Caki2 (cell line): Measurements from ENCODE around the gene GRIK4. TPM values are rescaled to one million over a fixed set of nuclear protein-coding genes. Genes with fewer than 3 reads are reported as not detected.

Experiments used
- DNase-seq: peaks from one replicate; pipeline ENCODE4 v3.0.0-alpha.2; 2015; ENCODE audit warnings: low read depth
- in situ Hi-C: cut with HindIII; loops from 2 replicates; pipeline ENCODE4 v1.10.0; 2016; ENCODE audit warnings: low sequenced_read_pairs, low pct_unique_long_range_greater_than_20kb, mixed read lengths
- total RNA-seq: library from RNA; depleted of rRNA; stranded (reverse); fragments of >200 nt; shearing (Covaris generic); gene quantifications from 2 replicates; pipeline ENCODE4 v1.2.3, GENCODE V29; 2014; ENCODE audit warnings: low replicate concordance

GRIK4 gene
- total RNA-seq, 1 experiment from 2014 or later: not detected

- in situ Hi-C loops: no loop called here
- DNase-seq: no peak
Observed at GRCh38 chr11:120842195-120842594, 330.6 kb downstream of the GRIK4 start.

- in situ Hi-C loops: no loop called here
- DNase-seq: no peak
Observed at GRCh38 chr11:120853435-120853834, 341.9 kb downstream of the GRIK4 start.

GRCh38 chr11:120854988-120855387, 343.4 kb downstream of the GRIK4 start:
- in situ Hi-C loops: no loop called here
- no peak for DNase-seq

DNA sequence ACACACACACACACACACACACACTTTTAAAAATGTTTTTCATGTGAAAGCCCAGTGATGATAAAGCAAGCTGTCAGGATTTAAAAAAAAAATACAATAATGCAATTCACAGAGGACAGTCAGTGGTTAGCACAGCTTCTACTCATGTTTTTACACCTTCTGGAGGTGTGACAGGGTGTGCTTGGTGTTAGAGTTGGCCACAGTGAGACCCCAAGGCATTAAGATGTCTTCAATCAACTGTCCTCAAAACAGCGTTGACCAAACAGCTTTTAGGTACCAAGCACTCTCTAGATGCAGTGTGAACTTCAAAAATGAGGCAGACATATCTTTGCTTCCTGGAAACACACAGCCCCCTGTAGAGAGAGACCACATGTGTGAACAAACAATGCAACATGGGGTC, 346.0 kb downstream of the GRIK4 start:
- in situ Hi-C loops: no loop called here
- no peak for DNase-seq

DNA sequence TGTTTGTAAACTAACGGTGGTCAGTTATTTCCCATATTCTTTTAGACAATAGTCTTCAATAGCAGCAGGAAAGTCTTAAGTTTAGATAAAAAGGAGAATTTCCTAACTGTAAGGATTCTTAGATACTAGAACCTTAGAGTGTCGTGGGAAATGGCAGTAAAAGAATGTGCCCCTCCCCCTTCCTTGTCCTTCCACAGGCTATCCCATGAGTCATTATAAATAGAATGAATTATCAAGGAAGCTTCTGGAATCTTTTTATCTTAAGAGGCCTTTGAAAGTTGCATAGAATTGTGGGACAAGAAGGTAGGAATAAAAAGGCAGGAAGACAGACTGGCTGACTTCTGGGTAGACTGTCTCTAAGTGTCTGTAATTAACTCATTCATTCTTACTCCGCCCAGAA, 347.2 kb downstream of the GRIK4 start:
- in situ Hi-C loops: no loop called here
- DNase-seq: no peak

DNA sequence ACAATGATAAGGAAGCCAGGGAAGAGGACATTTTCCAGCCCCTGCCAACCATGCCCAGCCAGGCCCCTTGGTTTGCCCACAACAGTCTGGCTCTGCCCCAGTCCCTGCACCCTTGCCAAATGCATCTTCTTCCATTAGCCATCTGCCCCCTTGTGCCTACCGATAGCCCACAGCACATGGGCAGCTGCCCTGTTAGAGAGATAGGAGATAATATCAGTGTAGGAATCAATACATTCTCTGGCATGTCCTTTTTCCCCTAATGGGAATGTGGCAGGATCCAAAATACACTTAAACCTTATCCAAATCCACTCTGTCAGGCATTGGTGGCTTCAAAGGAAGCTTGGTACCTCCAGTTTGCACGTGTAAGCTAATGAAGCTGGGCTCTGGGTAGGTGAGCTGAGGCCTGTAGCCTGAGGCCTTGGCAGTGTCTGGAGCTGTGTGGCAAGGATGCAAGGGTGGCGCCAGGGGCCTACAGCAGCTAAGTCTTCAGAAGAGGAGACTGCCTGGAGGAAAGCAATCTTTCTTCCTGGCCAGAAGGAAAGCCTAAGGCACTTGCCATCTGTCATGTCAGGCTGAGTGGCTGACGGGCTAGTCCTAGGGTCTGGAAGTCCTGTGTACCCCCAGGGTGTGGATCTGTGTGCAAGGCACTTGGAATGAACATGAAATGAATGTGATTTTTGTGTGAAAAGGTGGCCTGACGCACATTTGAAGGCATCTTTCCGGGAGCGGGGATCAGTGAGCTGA, 348.2 kb downstream of the GRIK4 start:
- in situ Hi-C loops: no loop called here
- DNase-seq: no peak

DNA sequence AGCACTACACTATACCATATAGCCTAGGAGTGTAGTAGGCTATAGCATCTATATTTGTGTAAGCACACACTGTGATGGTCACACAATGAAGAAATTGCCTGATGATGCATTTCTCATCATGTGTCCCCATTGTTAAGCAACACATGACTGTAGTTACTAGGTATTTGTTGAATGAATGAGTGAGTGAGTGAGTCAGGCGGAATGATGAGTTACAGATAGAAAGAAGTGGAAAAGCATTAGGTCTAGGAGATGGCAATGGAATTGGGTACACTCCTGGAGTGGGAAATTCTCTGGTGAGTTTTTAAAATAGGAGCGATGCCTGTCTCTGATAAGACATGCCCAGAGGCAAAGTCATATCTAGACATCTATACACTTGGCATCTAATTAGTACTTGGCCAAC, 351.8 kb downstream of the GRIK4 start:
- no peak for DNase-seq
- in situ Hi-C loops: no loop called here

DNA sequence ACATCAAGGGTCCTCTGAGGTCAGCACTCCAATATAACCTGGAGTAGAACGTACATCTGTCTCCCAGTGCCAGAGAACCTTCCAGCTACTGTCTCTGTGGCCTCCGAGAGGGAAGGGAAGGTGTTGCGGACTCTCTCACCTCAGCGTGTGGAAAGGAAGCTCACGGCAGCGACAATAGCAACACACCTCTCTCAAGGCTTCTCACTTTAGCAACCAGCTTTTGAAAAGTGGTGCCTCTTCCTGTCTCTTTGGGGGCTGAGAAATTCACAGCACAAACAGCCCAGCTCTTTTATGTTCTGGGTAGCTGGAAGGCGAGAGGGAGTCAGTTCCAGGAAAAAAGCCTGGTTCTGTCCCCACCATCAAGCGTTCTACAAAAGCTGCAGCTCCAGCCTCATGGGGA, 355.5 kb downstream of the GRIK4 start:
- no peak for DNase-seq
- in situ Hi-C loops: no loop called here

DNA sequence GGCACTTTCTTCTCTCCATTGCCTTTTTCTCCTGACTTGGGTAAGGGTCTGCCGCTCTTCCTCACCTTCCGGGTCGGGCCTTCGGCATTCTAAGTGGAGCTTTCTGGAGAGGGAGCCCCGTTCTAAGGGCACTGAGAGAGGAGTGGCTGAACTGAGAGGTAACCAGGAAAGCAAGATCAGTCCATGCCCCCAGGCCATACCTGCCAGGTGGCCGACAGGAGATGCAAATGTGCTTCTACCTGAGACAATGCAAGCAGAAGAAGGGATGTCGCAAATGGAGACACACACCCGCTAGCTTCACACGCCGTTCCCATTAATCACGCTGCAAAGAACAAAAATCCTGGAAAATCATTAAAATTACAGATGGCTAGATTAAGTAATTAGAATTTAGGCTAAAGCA, 356.0 kb downstream of the GRIK4 start:
- DNase-seq: no peak
- in situ Hi-C loops: no loop called here

- no peak for DNase-seq
- in situ Hi-C loops: no loop called here
Observed at GRCh38 chr11:120867988-120868387, 356.4 kb downstream of the GRIK4 start.

DNA sequence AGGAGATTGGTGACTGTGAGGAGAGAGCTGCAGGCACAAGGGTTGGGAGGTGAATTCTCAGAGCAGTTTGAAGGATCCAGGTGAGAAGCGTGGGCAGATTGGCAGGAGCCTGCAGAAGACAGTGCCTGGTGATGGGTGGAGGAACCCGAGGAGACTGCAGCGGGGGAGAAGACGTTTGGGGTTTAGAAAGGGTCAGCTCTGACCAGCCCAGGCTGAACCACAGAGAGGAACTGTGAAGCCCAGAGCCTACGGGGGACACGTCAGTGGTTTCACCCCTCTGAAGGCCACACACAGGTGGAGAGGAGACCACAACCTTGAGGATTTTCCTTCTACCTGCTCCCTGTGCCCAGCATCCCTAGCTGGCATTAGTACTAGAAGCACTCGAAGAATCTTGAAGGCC, 357.5 kb downstream of the GRIK4 start:
- in situ Hi-C loops: no loop called here

GRCh38 chr11:120869516-120870011, 358.0 kb downstream of the GRIK4 start:
- in situ Hi-C loops: no loop called here
- no peak for DNase-seq

More for the DNA sequence above, 357.5 kb downstream of the GRIK4 start:
- DNase-seq: no peak

DNA sequence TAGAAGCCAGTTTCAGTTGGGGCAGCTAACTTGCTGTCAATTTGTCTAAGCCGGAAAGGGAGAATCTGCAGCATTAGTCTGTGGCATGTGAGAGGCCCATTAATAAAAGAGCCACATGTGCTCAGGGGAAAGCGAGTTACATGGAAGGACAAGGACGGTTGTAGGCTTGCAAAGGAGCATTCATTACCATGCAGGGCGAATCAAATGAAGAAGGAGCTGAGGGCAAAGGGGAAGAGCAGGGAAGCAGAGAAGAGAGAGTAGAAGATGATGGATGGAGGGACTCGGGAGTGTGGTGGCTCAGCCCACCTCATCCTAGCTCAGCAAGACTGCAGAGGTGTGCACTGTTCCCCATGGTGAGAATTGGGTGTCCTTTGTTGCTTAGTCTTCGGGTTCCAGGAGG, 359.6 kb downstream of the GRIK4 start:
- in situ Hi-C loops: no loop called here

DNA sequence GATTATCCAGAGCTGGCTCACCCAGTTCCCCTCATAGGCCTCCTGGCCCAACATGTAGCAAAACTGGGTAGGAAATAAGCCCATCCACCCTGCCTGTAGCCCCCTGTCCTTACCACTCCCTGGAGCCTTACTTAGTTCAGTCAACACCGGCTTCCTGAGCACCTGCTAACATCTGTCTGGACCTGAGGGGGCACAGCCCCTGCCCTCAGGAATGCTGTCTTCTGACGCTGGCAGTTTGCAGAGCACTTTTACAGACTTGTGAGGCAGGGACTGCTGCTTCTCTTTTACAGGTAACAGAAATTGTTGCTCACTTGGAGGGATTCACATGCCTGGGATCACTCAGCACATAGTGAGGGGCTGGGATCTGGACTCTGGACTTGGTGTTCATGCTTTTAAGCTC, 360.4 kb downstream of the GRIK4 start:
- DNase-seq: no peak
- in situ Hi-C loops: no loop called here

More for the DNA sequence above, 359.6 kb downstream of the GRIK4 start:
- DNase-seq: no peak

DNA sequence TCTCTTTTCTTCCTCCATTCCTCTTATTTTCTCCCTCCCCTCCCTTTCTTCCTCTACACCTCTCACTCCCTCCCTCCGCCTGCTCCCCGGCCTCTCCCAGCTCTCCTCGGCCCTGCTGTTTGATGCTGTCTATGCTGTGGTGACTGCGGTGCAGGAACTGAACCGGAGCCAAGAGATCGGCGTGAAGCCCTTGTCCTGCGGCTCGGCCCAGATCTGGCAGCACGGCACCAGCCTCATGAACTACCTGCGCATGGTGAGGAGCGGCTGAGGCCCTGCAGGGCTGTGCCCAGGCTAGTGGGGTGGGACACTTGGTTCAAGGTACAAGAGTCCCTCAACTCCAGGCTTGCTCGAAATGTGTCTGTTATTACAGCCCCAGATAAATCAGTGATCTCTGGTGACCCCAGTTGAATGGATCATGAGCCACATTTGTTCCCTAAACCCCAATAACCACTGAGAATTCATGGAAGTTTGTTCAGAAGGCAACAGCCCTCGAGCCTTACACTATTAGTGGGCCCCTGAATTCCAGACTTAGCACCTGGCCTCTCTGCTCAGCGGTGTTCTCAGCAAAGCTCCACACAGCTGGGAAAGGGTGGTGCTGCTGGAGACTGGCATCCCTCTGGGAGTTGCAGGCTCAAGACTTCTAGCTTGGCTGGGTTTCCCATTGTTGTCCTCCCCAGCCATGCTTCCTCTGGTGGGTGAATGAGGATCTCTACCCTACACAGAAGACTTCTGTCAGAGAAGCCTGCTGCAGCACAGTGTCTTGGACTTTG, 362.6 kb downstream of the GRIK4 start:
- in situ Hi-C loops: no loop called here
- DNase-seq: no peak

- in situ Hi-C loops: no loop called here
- DNase-seq: no peak
Observed at GRCh38 chr11:120875986-120876385, 364.4 kb downstream of the GRIK4 start.

DNA sequence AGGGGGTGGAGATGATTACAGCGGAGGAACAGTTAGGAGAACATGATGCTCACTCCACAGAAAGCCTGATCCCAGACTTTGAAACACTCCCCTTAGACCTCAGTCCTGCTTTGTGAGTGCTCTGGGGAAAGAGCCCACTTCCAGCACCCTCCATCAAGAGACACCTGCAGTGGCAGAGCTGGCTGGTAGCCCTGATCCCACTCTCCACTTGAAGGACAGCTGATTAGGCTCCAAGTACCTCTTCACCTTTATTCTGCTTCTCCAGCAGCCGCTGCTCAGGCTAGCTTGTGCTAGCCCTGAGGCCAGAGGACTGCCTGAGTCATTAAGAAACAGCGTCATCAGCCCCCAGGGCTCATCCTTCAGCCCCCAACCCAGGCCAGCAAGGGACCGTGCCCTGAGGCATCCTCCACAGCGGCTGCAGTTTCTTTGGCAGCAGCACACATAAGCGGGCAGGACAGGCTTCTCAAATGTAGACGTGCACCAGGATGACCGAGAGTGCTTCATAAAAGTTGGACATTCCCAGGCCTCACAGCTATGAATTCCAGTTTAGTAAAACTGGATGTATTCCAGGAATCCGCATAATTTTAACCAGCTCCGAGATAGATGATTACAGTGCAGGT, 366.3 kb downstream of the GRIK4 start:
- no peak for DNase-seq
- in situ Hi-C loops: no loop called here

- in situ Hi-C loops: no loop called here
- DNase-seq: no peak
Observed at GRCh38 chr11:120878781-120879180, 367.2 kb downstream of the GRIK4 start.

DNA sequence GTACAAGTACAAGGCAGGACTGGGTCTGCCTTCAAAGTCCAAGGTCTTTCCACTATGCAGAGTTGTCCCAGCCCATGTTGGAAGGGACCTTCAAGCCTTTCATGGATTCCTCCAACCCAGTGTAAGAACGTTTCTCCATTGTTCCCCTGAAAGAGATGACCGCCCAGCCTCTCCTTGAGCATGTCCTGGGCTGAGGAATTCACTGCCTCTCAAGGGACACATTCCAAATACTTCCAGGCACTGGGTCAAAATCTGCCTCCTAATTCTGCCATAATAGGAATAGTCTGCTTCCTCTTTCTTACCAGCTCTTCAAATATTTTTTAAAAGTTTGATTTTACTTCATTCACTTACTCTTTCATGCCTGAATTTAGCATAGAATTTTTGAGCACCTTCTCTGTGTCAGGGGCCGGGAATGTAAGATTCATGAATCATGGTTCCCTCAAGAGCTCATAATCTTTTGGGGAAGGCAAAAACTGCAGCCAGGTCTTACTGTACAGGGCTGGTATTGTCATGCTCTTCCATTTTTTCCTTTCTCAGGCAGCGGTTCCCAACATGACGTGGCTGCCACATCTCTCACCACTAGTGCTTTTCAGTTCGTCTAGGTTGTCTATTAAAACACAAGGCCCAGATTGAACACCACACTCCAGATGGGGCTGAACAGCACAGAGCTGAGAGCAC, 369.1 kb downstream of the GRIK4 start:
- in situ Hi-C loops: no loop called here
- no peak for DNase-seq
